Ecto neural progenitor cell (in vitro differentiated cells): ENCODE results near the gene TCF3.

Experiments
- DNase-seq: peaks from one replicate; pipeline ENCODE4 v3.0.0-alpha.2; 2018; ENCODE audit warnings: low spot score

The TCF3 gene

GRCh38 chr19:1580957-1581356, 71.5 kb downstream of the TCF3 start:
- DNase-seq = no peak

DNA sequence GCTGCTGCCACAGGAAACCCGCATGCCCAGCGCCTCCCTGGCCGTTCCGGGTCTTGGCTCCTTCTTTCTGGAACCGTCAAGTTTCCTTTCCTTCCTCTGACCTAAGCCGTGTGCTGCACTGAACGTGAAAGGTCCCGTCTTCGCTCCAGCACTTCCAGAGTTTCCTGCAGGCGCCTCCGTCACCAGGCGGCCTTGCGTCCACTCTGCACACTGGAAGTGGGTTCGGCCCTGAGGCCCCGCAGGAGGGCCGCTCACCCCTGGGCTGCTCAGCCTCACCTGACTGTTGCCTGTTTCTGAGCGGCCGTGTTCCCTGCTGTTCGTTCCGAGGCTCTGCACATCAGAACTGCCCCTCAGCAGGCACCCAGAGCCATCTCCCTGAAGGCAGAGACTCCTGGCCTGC, 72.0 kb downstream of the TCF3 start:
- no peak for DNase-seq

GRCh38 chr19:1579222-1579621, 73.2 kb downstream of the TCF3 start:
- no peak for DNase-seq

- DNase-seq = no peak
Observed at GRCh38 chr19:1577929-1578618, 74.3 kb downstream of the TCF3 start.

DNA sequence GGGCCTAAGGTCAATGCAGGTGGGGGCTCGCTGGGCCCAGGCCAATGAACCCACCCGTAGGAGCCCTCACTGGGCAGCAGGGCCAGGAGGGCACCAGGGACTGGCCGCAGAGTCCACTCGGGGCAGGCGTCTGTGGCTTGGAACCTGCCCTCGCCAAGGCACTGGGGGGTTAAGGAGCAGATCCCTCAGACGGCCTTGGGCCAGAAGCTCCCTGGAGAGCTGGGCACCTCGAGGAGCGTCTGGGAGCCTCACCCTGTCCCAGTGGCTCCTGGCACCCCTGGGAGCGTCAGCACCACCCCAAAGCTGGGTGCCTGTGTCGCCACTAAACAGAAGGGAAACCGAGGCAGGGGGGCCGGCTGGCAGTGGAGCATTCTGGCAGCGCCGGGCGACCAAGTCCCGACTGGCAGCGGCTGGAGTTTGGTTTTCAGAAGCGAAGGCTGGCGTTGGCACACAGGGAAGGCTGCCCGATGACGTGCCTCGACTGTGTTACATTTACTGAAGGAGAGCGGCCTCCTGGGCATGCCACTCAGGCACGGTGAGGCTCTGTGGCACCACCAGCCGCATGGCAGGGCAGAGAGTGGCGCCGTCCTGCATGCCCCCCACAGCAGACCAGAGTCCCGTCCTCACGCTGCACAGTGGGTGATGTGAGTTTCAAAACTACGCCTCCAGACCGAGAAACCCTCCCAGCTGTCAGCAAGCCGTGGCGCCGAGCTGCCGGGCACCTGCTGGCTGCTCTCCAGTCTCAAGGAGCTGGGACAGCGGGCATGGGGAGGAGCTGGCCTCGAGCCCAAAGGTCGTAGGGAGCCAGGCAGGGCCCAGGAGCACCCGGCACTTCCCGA, 75.1 kb downstream of the TCF3 start:
- DNase-seq = no peak

DNA sequence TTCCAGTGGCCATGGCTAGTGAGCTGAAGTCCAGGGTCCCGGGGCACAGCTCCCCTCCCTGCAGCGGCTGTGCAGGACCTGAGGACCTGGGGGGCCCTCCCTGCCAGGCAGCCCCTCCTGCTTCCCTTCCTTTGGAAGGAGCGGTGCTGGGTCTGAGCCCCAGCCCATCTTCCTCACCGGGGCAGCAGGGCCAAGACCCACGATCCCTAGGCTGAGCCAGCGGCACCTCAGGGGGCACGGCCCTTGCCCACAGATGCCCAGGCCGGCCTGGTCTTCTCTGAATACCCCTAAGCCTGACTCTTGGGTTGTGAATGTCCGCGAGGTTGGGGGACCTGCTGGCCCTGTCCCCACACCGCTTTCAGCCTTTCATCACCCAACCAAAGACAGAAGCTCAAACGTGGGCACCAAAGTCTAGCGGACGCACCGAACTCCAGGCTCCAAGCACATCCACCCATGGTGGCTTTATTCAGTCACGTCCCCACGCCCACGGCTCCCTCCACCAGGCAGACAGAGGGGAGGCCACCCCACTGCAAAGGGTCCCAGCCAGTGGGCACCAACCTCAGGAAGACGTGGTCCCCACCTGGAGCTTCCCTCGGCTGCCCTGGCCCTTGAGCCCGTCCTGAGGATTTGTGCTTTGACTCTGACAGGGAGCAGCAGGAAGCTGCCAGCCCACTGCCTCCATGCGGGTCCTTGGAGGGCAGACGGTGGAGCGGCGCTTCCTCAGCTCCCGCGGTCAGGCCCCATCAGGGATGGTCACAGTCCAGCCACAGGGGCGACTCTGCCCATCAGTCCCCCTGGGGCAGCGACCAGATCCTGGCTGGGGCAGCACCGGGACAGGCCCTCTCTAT, 75.9 kb downstream of the TCF3 start:
- DNase-seq = no peak

DNA sequence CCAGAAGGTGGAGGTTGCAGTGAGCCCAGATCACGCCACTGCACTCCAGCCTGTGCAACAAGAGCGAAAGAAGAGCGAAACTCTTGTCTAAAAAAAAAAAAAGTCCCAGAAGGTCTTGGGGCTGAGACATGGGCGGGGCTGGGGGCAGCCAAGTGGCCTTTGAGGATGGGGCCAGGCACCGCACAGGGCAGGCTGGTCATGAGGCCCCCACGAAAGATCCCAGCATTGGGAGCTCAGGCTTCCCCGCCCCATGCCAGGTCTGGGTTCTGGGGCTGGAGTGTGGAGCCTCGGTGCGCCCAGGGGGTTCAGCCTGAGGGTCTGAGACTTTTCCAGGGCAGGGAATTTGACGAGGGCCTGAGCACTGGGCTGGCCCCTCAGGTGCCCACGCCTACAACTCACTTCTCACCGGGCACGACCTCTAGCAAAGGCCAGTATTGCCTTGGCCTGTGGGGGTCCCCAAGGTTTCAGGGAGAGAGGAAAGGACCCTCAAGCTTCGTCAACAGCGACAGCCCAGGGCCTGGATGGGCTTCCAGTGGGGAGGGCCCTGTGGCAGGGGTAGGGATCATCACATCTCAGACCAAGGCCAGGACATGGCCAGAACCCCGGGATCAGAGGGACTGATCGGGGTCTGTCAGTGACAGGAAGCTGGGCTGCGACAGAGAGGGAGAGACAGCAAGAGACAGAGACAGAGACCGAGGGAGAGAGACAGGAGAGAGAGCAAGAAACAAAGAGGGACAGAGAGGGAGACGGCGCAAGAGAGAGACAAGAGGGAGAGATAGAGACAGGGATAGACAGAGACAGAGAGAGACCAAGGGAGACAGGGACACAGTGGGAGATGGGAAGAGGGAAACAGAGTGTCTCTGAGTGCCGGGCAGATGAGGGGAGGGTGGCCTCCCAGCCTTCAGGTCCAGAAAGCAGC, 76.8 kb downstream of the TCF3 start:
- no peak for DNase-seq

- no peak for DNase-seq
Observed at GRCh38 chr19:1574354-1575136, 77.9 kb downstream of the TCF3 start.

DNA sequence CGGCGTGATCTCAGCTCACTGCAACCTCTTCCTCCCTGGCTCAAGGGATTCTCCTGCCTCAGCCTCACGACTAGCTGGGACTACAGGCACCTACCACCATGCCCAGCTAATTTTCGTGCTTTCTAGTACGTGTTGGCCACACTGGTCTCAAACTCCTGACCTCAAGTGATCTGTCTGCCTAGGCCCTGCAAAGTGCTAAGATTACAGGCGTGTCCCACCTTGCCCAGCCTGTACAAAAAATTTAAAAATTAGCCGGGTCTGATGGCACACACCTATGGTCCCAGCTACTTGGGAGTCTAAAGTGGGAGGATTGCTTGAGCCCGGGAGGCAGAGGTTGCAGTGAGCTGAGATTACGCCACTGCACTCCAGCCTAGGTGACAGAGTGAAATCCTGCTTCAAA, 79.6 kb downstream of the TCF3 start:
- DNase-seq = no peak

DNA sequence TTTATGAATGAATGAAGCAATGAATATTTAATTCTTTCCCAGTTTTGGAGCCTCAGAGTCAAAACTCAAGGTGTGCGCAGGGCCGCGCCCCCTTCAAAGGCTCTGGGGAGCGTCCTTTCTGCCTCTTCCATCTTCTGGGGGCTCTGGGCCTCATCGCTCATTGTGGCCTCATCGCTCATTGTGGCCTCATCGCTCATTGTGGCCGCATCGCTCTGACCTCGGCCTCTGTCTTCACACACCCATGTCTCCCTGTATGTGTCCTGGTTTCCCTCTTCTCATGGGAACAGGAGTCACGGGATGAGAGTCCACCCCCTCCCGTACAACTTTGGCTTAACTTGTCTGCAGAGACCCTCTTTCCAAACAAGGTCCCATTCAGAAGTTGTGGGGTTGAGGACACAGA, 81.1 kb downstream of the TCF3 start:
- DNase-seq = no peak

- DNase-seq = no peak
Observed at GRCh38 chr19:1570836-1571235, 81.6 kb downstream of the TCF3 start.

DNA sequence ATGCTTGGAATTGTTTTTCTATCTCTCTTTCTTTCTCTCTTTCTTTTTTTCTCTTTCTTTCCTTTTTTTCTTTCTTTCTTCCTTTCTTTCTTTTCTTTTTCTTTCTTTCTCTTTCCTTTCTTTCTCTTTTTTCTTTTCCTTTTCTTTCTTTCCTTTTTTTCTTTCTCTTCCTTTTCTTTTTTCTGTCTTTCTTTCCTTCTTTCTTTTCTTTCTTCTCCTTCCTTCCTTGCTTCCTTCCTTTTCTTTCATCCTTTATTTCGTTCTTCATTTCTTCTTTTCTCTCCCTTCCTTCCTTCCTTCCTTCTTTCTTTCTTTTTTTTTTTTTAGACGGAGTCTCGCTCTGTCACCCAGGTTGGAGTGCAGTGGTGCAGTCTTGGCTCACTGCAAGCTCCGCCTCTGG, 82.4 kb downstream of the TCF3 start:
- no peak for DNase-seq

GRCh38 chr19:1568320-1569019, 83.9 kb downstream of the TCF3 start, which contains the start of gene MEX3D:
Gene MEX3D, minus strand, starts transcription at chr19:1568325. Its CDS starts 267 bp downstream, at chr19:1568058.
- peak; percentile 80 for DNase-seq

DNA sequence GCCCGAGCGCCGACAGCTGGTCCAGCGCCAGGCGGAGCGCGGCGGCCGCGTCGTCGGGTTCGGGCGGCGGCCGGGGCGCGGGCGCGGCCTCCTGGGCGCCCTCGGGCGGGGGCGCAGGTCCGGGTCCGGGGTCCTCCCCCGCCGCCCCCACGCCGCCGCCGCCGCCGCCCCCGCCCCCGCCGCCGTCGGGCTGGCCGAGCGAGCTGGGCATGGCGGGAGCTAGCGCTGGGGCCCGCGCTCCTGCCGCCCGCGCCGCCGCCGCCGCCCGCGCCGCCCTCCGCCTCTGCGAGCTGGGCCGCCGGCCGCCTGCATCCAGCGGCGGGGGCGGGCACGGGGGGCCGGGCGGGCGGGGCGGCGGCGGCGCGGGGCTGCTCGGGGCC, 84.6 kb downstream of the TCF3 start:
- no peak for DNase-seq

DNA sequence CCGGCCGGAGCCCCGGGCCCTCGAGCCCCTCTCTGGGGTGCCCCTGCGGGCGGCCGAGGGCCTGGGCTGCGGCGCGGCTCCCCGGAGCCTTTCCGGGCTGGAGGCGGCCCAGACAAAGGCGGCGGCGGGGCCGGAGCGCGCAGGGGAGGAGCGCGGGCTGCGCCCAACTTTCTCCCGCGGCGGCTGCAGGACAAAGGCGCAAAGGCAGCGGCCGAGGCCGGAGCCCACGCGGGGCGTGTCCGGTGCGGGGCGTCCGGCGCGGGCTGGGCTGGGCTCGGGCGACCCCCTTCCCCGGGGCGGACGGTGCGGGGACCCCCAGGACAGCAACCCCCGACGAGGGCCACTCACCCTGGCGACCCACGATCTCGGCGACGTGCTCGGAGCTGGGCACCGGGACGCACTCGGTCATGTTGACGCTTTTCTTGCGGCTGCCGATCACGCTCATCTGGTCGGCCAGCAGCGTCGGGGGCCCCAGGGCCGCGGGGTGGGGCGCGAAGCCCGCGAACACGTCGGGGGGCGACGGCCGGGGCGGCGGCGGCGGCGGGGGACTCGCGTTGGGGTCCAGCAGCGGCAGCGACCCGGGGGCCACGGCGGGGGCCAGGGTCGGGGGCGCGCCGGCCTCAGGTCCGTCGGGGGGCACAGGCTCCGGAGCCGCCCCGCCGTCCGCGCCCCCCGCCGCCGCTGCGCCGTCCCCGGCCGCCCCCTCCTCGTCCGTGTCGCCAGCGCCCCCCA, 85.1 kb downstream of the TCF3 start:
- peak; percentile 55 for DNase-seq

DNA sequence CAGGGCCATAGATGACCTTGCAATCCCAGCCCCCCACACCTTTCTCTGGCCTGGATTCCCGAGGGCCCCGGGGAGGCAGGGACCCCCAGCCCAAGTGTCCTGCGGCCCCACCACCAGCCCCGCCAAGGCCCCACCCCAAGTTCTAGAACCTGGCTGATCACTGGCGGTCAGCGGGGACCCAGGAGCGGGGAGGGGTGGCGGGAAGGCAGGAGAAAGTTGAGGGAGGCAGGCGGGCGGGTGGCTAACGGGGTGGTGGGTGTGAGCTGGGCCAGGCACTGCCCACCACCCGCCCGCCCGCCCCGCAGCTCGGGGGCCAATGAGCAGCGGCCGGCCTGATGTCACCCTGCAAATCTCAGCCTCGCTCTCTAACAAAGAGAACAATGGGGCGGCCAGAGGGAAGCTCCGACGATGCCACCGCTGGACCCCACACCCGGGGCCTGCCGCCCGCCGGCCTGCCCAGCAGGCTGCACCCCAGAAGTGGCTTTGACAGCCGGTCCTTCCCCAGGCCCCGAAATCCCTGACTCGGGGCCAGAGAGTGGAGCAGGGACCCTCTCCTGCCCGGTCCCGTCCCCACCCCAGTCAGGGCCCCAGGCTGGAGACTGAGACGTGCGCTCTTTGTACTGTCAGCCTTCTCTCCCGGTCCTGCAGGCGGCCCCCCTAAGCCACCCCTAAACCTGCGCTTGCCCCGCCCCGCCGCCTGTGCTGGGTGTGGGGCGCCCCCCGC, 85.9 kb downstream of the TCF3 start:
- peak; percentile 90 for DNase-seq

GRCh38 chr19:1563251-1563650, 89.2 kb downstream of the TCF3 start:
- DNase-seq = no peak

DNA sequence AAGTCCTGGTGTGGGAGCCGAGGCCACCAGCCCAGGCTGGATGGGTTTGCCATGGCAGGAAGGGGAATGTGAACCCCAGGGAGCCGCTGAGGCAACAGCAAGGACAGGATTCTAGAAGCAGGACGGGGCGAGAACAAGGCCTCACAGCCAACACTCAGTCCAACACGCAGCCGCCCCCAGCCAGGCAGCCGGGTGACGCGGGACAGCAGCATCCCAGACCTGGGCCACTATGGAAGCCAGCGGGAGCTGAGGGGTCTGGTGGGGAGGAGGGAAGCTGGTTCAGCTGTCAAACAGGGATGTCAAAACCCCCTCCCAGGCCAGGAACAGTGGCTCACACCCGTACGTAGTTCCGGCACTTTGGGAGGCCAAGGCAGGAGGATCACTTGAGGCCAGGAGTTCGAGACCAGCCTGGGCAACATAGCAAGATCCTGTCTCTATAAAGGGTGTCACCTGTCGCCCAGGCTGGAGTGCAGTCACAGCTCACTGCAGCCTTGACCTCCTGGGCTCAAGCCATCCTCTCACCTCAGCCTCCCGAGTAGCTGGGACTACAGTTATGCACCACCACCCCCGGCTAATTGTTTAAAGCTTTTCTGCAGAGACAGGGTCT, 91.1 kb downstream of the TCF3 start:
- no peak for DNase-seq
